RWPE1 (cell line): ENCODE results near the gene NUSAP1.
A peak's percentile ranks its signal among the peaks of the same experiment; 100 is the strongest.

Experiments used
- CTCF ChIA-PET: fragments of 350-600 bp; sonication (Branson Sonifier 250); formaldehyde crosslinking; extraction: SDS; loops from one replicate; lab custom pipeline; 2021; lab: Yijun Ruan, JAX
- POLR2A ChIA-PET: fragments of 400-600 bp; formaldehyde crosslinking; extraction: SDS; loops from one replicate; lab custom pipeline; 2020; ENCODE audit warnings: antibody characterized with exemption; ENCODE audit not compliant: low non-redundant PET; lab: Yijun Ruan, JAX
- DNase-seq: peaks from one replicate; pipeline ENCODE4 v3.0.0; 2012; ENCODE audit warnings: low spot score
- H3K27ac ChIP-seq: fragments of 450-650 bp; 2 replicates; pipeline ENCODE4 v1.5.1; 2017
- TF ChIP-seq, protein P1 (sequence below): fragments of 450-650 bp; conservative IDR thresholded peaks from 2 replicates; pipeline ENCODE4 v1.5.1; 2017; ENCODE audit warnings: low read depth, mild to moderate bottlenecking

The NUSAP1 gene

DNA sequence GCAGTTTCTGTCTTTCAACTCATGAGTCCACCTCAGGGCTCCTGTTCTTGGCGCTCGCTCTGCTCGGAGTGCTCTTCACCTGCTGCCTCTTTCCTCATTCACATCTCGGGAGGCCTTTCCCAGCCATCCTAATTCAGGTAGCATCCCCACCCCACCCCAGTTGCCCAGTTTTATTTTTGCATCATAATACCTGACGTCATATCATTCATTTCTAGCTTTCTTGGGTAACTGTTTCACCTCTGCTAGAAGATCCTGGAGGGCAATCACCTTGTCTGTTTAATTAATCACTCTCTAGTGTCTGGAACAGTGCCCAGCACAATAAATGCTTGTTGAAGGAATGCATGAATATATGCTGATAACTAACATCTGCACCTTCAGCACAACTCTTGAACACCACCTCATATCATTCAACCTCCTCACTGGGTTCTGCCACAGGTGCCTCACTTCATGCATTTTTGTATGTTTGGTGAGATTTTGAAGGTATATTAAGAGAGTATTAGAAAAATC is 7.6 kb downstream of the NUSAP1 start:
- H3K27ac ChIP-seq: peak overlapping the region; percentile 8; the same call in 1 of the 2 replicates
- TF ChIP-seq, protein P1, sequence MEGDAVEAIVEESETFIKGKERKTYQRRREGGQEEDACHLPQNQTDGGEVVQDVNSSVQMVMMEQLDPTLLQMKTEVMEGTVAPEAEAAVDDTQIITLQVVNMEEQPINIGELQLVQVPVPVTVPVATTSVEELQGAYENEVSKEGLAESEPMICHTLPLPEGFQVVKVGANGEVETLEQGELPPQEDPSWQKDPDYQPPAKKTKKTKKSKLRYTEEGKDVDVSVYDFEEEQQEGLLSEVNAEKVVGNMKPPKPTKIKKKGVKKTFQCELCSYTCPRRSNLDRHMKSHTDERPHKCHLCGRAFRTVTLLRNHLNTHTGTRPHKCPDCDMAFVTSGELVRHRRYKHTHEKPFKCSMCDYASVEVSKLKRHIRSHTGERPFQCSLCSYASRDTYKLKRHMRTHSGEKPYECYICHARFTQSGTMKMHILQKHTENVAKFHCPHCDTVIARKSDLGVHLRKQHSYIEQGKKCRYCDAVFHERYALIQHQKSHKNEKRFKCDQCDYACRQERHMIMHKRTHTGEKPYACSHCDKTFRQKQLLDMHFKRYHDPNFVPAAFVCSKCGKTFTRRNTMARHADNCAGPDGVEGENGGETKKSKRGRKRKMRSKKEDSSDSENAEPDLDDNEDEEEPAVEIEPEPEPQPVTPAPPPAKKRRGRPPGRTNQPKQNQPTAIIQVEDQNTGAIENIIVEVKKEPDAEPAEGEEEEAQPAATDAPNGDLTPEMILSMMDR: no peak
- ChIA-PET POLR2A (no interaction called here), CTCF (no interaction called here)
- DNase-seq: no peak

DNA sequence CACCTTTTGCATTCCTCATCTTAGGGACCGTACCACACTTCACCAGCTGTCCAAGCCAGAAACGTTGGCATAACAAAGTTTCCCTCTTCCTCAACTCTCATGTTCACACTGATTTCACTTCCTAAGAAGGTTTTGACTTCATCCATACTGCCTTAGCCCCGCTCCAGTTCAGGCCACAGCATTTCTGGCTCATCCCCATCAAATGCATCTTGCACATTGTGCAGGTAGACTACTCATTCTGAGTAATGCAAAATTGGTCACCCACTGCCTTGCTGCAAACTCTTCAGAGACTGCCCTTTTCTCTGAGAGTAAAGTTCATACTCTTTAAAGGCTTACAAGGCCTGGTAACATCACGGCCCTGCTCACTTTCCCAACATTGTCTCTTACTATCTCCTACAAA is 8.8 kb downstream of the NUSAP1 start:
- H3K27ac ChIP-seq: no peak overlapping the region
- no peak for DNase-seq
- CTCF ChIA-PET: no interaction called here
- TF ChIP-seq, protein P1: no peak
- POLR2A ChIA-PET: no interaction called here

DNA sequence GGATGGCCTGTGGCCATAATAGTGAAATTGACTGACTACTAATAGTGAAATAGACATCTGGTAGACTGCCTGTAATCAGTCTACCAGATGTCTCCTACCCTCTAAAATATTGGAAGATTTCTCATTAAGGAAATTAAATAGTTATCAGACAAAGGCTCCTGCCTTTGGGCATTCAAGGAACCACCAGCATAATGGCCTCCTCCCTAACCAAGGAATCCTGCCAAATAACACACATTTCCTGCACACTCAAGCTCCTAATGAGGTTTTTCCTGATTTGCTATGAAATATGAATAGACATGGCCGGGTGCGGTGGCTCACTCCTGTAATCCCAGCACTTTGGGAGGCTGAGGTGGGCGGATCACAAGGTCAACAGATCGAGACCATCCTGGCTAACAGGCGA is 14.6 kb downstream of the NUSAP1 start:
- no peak for DNase-seq
- H3K27ac ChIP-seq: no peak overlapping the region
- TF ChIP-seq, protein P1: no peak
- CTCF ChIA-PET: no interaction called here
- POLR2A ChIA-PET: no interaction called here

DNA sequence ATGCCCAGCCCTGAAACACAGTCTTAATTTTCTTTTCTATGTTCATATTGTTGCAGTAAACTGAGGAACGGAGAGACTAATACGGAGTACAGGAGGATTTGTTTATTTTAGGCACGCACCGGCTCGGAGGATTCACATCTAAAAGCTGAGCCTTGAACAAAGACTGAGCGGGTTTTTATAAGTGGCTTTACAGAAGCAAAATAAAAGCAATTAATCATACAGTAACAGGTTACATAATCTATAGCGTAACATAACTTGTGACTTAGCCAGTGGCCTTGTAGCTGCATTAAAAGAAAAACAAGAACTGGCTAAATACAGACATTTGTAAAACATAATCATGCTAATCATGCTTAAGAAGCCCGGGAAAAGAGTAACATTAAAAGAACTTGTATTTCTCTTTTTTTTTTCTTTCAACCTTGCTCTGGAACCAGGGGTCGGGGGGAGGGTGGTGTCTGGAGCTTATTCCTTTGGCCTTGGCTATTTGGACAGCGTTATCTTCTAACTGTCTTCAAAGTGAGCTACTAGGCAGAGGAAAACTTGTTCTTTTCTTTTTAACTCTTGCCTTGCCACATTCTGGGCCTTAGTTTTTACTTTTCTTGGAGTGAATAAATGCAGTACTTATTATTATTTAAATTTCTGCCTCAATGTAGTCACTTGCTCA is 17.5 kb downstream of the NUSAP1 start:
- CTCF ChIA-PET: no interaction called here
- POLR2A ChIA-PET: no interaction called here

DNA sequence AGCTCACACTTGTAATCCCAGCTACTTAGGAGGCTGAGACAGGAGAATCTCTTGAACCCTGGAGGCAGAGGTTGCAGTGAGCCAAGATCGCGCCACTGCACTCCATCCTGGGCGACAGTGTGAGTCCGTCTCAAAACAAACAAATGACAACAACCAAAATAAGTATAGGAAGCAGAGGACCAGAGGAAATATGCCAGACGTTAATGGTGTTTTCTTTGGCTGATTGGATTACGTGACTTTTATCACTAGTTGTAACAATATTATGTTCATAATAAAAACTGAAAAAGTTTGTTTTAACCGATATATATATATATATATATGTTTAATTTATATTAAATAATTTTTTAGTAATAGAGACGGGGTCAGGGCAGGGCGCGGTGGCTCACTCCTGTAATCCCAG is 21.7 kb downstream of the NUSAP1 start:
- CTCF ChIA-PET: interaction anchor here (0.7 kb wide), 1 partner anchor 732 kb away, joined by 3 read pairs; no protein-coding TSS in a partner anchor
- no peak for DNase-seq
- TF ChIP-seq, protein P1: no peak
- POLR2A ChIA-PET: no interaction called here
- H3K27ac ChIP-seq: no peak overlapping the region

More for the DNA sequence above, 17.5 kb downstream of the NUSAP1 start:
- H3K27ac ChIP-seq: no peak overlapping the region
- DNase-seq: no peak
- TF ChIP-seq, protein P1: no peak

DNA sequence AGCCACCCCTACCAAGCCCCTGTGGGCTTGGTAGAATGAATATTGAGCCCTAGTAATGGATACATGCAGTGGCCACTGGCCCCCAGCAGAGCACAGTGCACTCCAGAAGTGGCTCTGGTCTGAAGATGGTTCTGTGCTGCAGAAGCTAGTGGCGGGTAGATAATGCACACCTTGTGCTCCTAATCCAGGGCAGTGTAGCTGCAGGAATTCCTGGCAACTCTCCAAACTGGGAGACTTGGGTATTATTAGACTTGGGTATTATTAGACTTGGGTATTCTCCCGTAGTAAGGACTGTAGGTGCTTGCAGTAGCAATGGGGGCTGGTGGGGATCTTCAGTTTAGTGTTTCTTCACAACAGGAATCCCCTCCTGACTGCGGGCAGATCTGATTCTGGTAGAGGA is 34.7 kb downstream of the NUSAP1 start:
- CTCF ChIA-PET: no interaction called here
- no peak for DNase-seq
- POLR2A ChIA-PET: no interaction called here
- TF ChIP-seq, protein P1: no peak
- peak overlapping the region; percentile 18 for H3K27ac ChIP-seq
